HepG2 (cell line): ENCODE data around the gene COASY. TPM values are rescaled to one million over a fixed set of nuclear protein-coding genes. Genes with fewer than 3 reads are reported as not detected.
A peak's percentile ranks its signal among the peaks of the same experiment; 100 is the strongest.

Experiments used
- ARID4A ChIP-seq: sonication (generic); formaldehyde crosslinking; IDR thresholded peaks from 2 replicates; pipeline ENCODE4 v1.5.0; 2020; ENCODE audit warnings: mild to moderate bottlenecking, missing genetic modification reagents, borderline replicate concordance
- CHD2 ChIP-seq: IDR thresholded peaks from 2 replicates; pipeline ENCODE4 v1.6.1; 2011; ENCODE audit warnings: low read depth, low read length, improper control_type of control experiment
- FIP1L1 ChIP-seq: fragments of 200-400 bp; formaldehyde crosslinking; IDR thresholded peaks from 2 replicates; pipeline ENCODE4 v1.6.1; 2018; ENCODE audit warnings: low read depth, mild to moderate bottlenecking, low read length, moderate library complexity, borderline replicate concordance; ENCODE audit not compliant: insufficient read depth
- FOSL1 ChIP-seq: sonication (generic); formaldehyde crosslinking; IDR thresholded peaks from 2 replicates; pipeline ENCODE4 v1.9.0; 2021; ENCODE audit warnings: missing genetic modification reagents, borderline replicate concordance
- IKZF5 ChIP-seq: IDR thresholded peaks from 2 replicates; pipeline ENCODE4 v1.6.1; 2018; ENCODE audit warnings: missing genetic modification reagents, mild to moderate bottlenecking, missing compliant biosample characterization
- MED1 ChIP-seq: sonication (generic); formaldehyde crosslinking; IDR thresholded peaks from 2 replicates; pipeline ENCODE4 v1.4.0; 2020; ENCODE audit warnings: missing genetic modification reagents
- MEF2D ChIP-seq: sonication (generic); formaldehyde crosslinking; IDR thresholded peaks from 2 replicates; pipeline ENCODE4 v1.5.1; 2020; ENCODE audit warnings: mild to moderate bottlenecking, missing genetic modification reagents
- MYNN ChIP-seq: sonication (generic); formaldehyde crosslinking; IDR thresholded peaks from 2 replicates; pipeline ENCODE4 v1.4.0; 2020; ENCODE audit warnings: mild to moderate bottlenecking, low read depth, missing genetic modification reagents
- SUZ12 ChIP-seq: fragments of 150-350 bp; IDR thresholded peaks from 2 replicates; pipeline ENCODE4 v1.6.1; 2014; ENCODE audit warnings: low read depth, low read length
- ZBTB43 ChIP-seq: sonication (generic); formaldehyde crosslinking; conservative IDR thresholded peaks from 2 replicates; pipeline ENCODE4 v1.4.0; 2020; ENCODE audit warnings: missing genetic modification reagents
- ZBTB7B ChIP-seq: sonication (generic); formaldehyde crosslinking; IDR thresholded peaks from 2 replicates; pipeline ENCODE4 v1.4.0; 2020; ENCODE audit warnings: missing genetic modification reagents
- ZC3H13 ChIP-seq: sonication (generic); formaldehyde crosslinking; IDR thresholded peaks from 2 replicates; pipeline ENCODE4 v1.8.1; 2023; ENCODE audit warnings: mild to moderate bottlenecking, missing genetic modification reagents, moderate library complexity
- ZFP41 ChIP-seq: sonication (generic); formaldehyde crosslinking; IDR thresholded peaks from 2 replicates; pipeline ENCODE4 v1.4.0; 2020; ENCODE audit warnings: mild to moderate bottlenecking, missing genetic modification reagents, borderline replicate concordance
- ZMAT3 ChIP-seq: sonication (generic); formaldehyde crosslinking; conservative IDR thresholded peaks from 2 replicates; pipeline ENCODE4 v1.7.0; 2021; ENCODE audit warnings: missing genetic modification reagents
- ZNF670 ChIP-seq: sonication (generic); formaldehyde crosslinking; IDR thresholded peaks from 2 replicates; pipeline ENCODE4 v1.8.0; 2022; ENCODE audit warnings: mild to moderate bottlenecking, missing genetic modification reagents, borderline replicate concordance
- polyA plus RNA-seq, 8 experiments: library from polyadenylated mRNA; depleted of rRNA in 3 of 8; stranded (reverse) in 7 of 8; unstranded in 1 of 8; fragments of >200 nt; fragmentation: Illumina TruSeq in 4 of 8; extraction: Trizol in 4 of 8; gene quantifications; 2 replicates each; pipeline versions ENCODE4 v1.2.1 to v1.2.3, GENCODE V29; 2011 to 2016; ENCODE audit warnings: low read depth in 4 of 8, missing spikeins in 1 of 8, mixed read lengths in 1 of 8; ENCODE audit not compliant: insufficient read depth in 1 of 8
- total RNA-seq, 5 experiments: library from RNA; depleted of rRNA; stranded (reverse); fragments of >200 nt; fragmentation: Illumina TruSeq; extraction: Trizol; gene quantifications; 2 replicates each; pipeline ENCODE4 v1.2.3, GENCODE V29; 2016; ENCODE audit warnings: low read depth in 1 of 5
- TF ChIP-seq, protein P1 (sequence below): sonication (generic); formaldehyde crosslinking; IDR thresholded peaks from 2 replicates; pipeline ENCODE4 v1.9.0; 2021; ENCODE audit warnings: missing genetic modification reagents, borderline replicate concordance
- TF ChIP-seq, protein P2 (sequence below): sonication (generic); formaldehyde crosslinking; conservative IDR thresholded peaks from 2 replicates; pipeline ENCODE4 v1.8.1; 2023; ENCODE audit warnings: missing genetic modification reagents

Gene COASY
- total and polyA plus RNA-seq, 2 of the 13 experiments (the other 11 are each of a cell fraction or from before 2014, with no cell fraction given), result 90.7 to 125 TPM

- TF ChIP-seq ZNF670 (CRISPR knock-in tag) (peak; percentile 61; the same call in 1 of the 2 replicates), ZFP41 (CRISPR knock-in tag) (no peak), IKZF5 (CRISPR knock-in tag) (peak; percentile 97), MEF2D (CRISPR knock-in tag) (0 out of 2 replicates have a peak, but pooled peaks have one; percentile 70), ZBTB7B (peak; percentile 88), FOSL1 (peak; percentile 12; the same call in 1 of the 2 replicates), MYNN (CRISPR knock-in tag) (no peak; the same call in 1 of the 2 replicates), ARID4A (CRISPR knock-in tag) (peak; percentile 97), SUZ12 (no peak), ZC3H13 (CRISPR knock-in tag) (peak; percentile 89), MED1 (peak; percentile 92), ZMAT3 (CRISPR knock-in tag) (peak; percentile 99), FIP1L1 (no peak), CHD2 (peak; percentile 57; the same call in 1 of the 2 replicates), ZBTB43 (peak; percentile 73; the same call in 1 of the 2 replicates)
- TF ChIP-seq, protein P1, sequence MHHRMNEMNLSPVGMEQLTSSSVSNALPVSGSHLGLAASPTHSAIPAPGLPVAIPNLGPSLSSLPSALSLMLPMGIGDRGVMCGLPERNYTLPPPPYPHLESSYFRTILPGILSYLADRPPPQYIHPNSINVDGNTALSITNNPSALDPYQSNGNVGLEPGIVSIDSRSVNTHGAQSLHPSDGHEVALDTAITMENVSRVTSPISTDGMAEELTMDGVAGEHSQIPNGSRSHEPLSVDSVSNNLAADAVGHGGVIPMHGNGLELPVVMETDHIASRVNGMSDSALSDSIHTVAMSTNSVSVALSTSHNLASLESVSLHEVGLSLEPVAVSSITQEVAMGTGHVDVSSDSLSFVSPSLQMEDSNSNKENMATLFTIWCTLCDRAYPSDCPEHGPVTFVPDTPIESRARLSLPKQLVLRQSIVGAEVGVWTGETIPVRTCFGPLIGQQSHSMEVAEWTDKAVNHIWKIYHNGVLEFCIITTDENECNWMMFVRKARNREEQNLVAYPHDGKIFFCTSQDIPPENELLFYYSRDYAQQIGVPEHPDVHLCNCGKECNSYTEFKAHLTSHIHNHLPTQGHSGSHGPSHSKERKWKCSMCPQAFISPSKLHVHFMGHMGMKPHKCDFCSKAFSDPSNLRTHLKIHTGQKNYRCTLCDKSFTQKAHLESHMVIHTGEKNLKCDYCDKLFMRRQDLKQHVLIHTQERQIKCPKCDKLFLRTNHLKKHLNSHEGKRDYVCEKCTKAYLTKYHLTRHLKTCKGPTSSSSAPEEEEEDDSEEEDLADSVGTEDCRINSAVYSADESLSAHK (CRISPR knock-in tag), result no peak; the same call in 1 of the 2 replicates
- TF ChIP-seq, protein P2, sequence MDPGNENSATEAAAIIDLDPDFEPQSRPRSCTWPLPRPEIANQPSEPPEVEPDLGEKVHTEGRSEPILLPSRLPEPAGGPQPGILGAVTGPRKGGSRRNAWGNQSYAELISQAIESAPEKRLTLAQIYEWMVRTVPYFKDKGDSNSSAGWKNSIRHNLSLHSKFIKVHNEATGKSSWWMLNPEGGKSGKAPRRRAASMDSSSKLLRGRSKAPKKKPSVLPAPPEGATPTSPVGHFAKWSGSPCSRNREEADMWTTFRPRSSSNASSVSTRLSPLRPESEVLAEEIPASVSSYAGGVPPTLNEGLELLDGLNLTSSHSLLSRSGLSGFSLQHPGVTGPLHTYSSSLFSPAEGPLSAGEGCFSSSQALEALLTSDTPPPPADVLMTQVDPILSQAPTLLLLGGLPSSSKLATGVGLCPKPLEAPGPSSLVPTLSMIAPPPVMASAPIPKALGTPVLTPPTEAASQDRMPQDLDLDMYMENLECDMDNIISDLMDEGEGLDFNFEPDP, result no peak
Measured at GRCh38 chr17:42554250-42555121, 7.5 kb upstream of the COASY start (continued).
